ENCODE measurements around the gene NXPE3. TPM values are rescaled to one million over a fixed set of nuclear protein-coding genes. Genes with fewer than 3 reads are reported as not detected.

The NXPE3 gene
- total RNA-seq, 1 donor from 2014 or later = 15.9 TPM

- DNase-seq = no peak
- no peaks in the 10 kb centered on the region for H3K27me3 ChIP-seq
- no peak for ATAC-seq
- intact Hi-C loops (cut with DNase I) = no loop called here
- no peaks in the 10 kb centered on the region for H3K9me3 ChIP-seq
- H3K27ac ChIP-seq = peak overlapping the region; percentile 87
- peaks cover 14% of the 10 kb centered on the region for H3K4me1 ChIP-seq
- no peak for TF ChIP-seq CTCF (IDR thresholded peaks at IDR 0.05)
- peaks cover 25% of the 10 kb centered on the region for H3K36me3 ChIP-seq
- peak overlapping the region; percentile 94 for H3K4me3 ChIP-seq
Observed at GRCh38 chr3:101779822-101780381, 891 bp downstream of the NXPE3 start.

GRCh38 chr3:101780661-101781060 is 1.6 kb downstream of the NXPE3 start:
- Histone ChIP-seq H3K36me3 (peaks cover 31% of the 10 kb centered on the region), H3K27me3 (no peaks in the 10 kb centered on the region), H3K27ac (no peak overlapping the region), H3K4me3 (peak overlapping the region; percentile 94), H3K9me3 (no peaks in the 10 kb centered on the region), H3K4me1 (peaks cover 19% of the 10 kb centered on the region)
- no peak for TF ChIP-seq CTCF (IDR thresholded peaks at IDR 0.05)
- ATAC-seq = no peak
- intact Hi-C loops (cut with DNase I) = no loop called here
- DNase-seq = no peak

GRCh38 chr3:101781166-101781565 is 2.2 kb downstream of the NXPE3 start:
- no peak for TF ChIP-seq CTCF (IDR thresholded peaks at IDR 0.05)
- intact Hi-C loops (cut with DNase I) = no loop called here
- H3K27ac ChIP-seq = no peak overlapping the region
- ATAC-seq (no peak), DNase-seq (no peak)
- H3K27me3 ChIP-seq = no peaks in the 10 kb centered on the region
- no peaks in the 10 kb centered on the region for H3K9me3 ChIP-seq
- peaks cover 21% of the 10 kb centered on the region for H3K4me1 ChIP-seq
- peaks cover 36% of the 10 kb centered on the region for H3K36me3 ChIP-seq
- H3K4me3 ChIP-seq = no peak overlapping the region

GRCh38 chr3:101784855-101785613 is 6.0 kb downstream of the NXPE3 start:
- no peak for TF ChIP-seq CTCF (IDR thresholded peaks at IDR 0.05)
- Histone ChIP-seq H3K4me1 (peaks cover 21% of the 10 kb centered on the region), H3K4me3 (peak overlapping the region; percentile 6), H3K9me3 (no peaks in the 10 kb centered on the region), H3K36me3 (peaks cover 56% of the 10 kb centered on the region), H3K27me3 (no peaks in the 10 kb centered on the region), H3K27ac (peak overlapping the region; percentile 55)
- intact Hi-C loops (cut with DNase I) = no loop called here
- ATAC-seq (peak; percentile 69), DNase-seq (no peak)

GRCh38 chr3:101791778-101792177 is 12.8 kb downstream of the NXPE3 start:
- Histone ChIP-seq H3K4me1 (no peaks in the 10 kb centered on the region), H3K9me3 (peaks cover 9% of the 10 kb centered on the region), H3K4me3 (no peak overlapping the region), H3K27ac (no peak overlapping the region), H3K27me3 (no peaks in the 10 kb centered on the region), H3K36me3 (peaks cover 23% of the 10 kb centered on the region)
- intact Hi-C loops (cut with DNase I) = no loop called here
- no peak for TF ChIP-seq CTCF (IDR thresholded peaks at IDR 0.05)
- ATAC-seq (no peak), DNase-seq (no peak)

All from upper lobe of right lung (tissue), 1 donor.